T47D (cell line): ENCODE results near the gene SOX18.

ENCODE experiments used
- DNase-seq, 2 experiments: peaks; one replicate each; pipeline versions ENCODE4 v3.0.0 to v3.0.0-alpha.2; 2011 to 2012; ENCODE audit warnings: low read depth in 1 of 2, low spot score in 1 of 2
- JUND ChIP-seq: IDR thresholded peaks from 2 replicates; pipeline ENCODE4 v1.6.1; 2012; ENCODE audit warnings: low read depth
- in situ Hi-C: cut with HindIII; loops from 2 replicates; pipeline ENCODE4 v1.10.0; 2016; ENCODE audit warnings: low sequenced_read_pairs, low pct_unique_long_range_greater_than_20kb

The SOX18 gene

DNA sequence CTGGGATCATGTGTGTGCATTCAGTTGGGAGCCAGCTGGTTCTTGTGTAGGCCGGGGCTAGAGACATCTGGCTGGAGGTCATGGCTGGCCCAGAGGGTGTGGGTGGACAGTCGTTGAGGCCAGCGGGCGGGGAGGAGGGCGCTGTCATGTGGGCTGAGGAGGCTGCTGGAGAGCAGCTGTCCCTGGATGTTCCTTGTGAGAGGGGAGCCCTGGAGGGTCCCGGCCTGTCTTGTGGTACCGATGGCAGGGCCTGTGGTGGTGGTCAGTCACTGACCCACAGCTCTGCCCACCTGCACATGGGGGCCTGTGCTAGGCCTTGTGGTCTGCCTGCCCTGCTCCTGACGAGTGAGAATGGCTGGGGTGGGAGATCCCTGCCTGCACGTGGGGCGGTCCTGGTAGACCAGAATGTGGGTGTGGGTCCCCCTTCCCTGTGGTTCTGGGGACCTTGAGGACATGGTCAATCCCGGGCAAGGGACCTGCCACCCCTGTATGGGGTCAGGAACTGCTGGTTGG, 15.4 kb downstream of the SOX18 start:
- in situ Hi-C loops: no loop called here
- no peak for DNase-seq
- TF ChIP-seq JUND: no peak

- no peak for DNase-seq
- no peak for TF ChIP-seq JUND
- in situ Hi-C loops: no loop called here
Observed at GRCh38 chr20:64032706-64033624, 16.5 kb downstream of the SOX18 start.

- TF ChIP-seq JUND: no peak
- in situ Hi-C loops: no loop called here
- no peak for DNase-seq
Observed at GRCh38 chr20:64031822-64032314, 17.6 kb downstream of the SOX18 start.

DNA sequence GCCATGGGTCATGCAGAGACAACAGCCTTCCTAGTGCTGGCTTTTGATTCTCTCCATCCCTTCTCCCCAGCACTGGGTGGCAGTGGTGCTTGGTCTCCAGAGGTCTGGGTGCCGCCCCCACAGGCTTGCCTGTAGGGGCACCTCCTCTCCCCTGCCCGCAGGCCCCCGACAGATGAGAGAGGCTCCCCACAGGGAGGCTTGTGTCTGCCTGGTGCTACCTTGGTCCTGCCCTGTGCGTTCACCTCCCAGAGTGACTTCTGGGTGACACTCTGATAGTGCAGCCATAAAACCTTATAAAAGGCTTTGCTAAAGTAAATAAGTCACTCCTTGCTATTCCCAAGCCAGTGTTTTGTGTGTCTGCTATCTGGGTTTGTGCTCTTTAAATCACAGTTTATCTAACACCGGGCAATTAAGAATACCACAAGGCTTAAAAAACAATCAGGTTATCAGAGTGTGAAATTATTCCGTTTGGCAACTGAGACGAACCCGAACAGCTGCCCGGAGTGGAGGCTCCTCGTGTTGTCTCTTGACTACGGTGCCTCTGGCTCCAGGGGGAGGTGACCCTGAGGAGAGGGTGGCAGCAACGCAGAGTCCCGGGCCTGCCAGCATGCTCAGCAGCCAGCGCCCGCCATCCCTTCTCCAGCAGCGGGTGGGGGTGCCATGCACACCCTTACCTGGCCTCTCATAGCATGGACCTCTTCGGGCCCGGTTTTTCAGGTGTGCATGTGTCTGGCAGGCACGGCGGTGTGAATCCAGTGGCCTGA, 18.9 kb downstream of the SOX18 start:
- no peak for TF ChIP-seq JUND
- in situ Hi-C loops: no loop called here
- no peak for DNase-seq

DNA sequence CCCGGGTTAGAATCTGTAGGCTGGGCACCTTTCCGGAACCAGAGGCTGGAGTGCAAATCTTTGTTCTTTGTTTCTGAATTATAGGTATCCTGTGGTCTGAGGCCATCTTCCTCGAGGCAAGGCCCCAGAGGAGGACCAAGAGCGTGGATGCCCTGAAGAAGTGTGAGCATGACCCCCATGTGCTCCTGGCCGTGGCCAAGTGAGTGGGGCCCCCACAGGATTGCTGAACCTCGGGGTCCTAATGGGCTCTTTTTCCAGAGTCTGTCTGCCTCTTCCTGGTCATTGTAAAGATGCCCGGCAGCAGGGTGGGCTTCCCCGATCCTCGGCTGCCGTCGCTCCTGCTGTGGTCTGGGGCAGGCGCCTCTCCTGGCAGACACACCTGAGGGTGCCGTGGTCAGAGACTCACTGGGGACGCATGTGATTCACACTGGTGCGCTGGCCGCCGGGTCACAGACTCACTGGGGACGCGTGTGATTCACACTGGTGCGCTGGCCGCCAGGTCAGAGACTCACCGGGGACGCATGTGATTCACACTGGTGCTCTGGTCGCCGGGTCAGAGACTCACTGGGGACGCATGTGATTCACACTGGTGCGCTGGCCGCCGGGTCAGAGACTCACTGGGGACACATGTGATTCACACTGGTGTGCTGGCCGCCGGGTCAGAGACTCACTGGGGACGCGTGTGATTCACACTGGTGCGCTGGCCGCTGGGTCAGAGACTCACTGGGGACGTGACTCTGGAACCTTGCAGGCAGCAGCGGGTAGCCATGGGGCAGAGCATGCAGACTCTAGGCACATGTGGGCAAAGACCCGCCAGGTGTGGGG, 19.9 kb downstream of the SOX18 start:
- TF ChIP-seq JUND: no peak
- in situ Hi-C loops: no loop called here
- DNase-seq: no peak

DNA sequence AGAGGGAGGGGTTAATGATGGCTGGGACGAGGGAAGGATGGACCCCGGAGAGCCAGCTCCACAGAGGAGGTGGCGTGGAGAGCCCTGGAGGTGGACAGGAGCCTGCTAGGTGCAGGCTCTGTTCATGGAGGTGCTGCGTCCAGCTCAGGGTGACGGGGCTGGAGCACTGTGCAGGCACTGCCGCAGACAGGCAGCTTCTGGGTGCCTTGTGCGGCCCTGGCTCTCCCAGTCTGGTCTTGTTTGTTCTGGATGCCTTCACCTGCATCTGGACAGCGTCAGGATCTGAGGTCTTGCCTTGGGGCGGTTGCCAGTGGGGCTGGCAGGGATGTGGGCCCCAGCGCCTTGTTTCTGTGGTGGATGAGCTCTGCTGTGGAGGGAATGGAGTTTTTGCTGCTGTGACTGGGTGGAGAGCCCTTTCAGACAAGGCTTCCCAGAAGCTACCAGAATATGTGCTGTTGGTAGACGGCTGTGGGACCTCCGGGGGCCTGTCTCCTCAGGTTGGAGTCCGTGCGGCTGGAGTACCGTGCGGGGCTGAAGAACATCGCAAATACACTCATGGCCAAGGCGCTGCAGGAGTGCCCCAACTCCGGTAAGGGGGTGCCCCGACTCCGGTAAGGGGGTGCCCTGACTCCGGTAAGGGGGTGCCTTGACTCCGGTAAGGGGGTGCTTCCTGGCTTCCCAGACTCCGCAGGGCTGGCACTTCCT, 21.3 kb downstream of the SOX18 start:
- TF ChIP-seq JUND: no peak
- in situ Hi-C loops: no loop called here
- DNase-seq: no peak

- DNase-seq: no peak
- in situ Hi-C loops: no loop called here
- no peak for TF ChIP-seq JUND
Observed at GRCh38 chr20:64025826-64026412, 23.5 kb downstream of the SOX18 start.

DNA sequence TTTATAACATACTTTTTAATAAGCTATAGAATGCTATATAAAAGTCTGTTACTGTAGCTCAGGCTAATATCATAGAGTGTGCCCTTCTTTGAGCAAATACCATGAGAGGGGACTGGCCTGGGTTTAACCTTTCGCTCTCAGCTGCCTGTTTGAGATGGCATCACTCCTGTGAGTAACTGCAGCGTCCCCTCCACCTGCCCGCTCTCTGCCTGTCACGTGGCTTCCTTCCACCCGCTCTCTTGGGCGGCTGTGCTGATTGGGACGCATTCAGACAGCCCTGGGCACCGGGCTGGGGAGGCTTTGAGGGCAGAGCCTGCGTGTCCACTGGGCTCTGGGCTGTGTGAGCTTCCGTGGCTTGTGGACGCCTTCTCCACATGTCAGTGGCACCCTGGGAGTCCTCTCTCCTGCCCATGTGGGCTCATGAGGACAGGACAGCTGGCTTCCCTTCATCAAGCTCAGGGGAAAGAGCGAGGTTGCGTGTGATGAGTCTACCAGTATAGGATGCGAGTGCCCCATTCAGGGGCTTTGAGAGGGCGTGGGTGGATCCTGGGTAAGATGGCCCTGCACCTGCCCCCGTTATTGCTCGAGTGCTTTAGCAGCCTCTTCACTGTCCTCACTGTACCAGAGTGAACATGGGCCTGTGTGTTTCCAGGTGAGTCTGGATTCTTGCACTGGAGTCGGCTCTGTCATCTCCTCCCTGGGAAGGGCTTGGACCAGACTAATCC, 24.2 kb downstream of the SOX18 start:
- in situ Hi-C loops: no loop called here
- no peak for TF ChIP-seq JUND
- DNase-seq: no peak

- DNase-seq: no peak
- TF ChIP-seq JUND: no peak
- in situ Hi-C loops: no loop called here
Observed at GRCh38 chr20:64024141-64024990, 25.1 kb downstream of the SOX18 start.
